ENCODE results near the gene PCDH15.

DNA sequence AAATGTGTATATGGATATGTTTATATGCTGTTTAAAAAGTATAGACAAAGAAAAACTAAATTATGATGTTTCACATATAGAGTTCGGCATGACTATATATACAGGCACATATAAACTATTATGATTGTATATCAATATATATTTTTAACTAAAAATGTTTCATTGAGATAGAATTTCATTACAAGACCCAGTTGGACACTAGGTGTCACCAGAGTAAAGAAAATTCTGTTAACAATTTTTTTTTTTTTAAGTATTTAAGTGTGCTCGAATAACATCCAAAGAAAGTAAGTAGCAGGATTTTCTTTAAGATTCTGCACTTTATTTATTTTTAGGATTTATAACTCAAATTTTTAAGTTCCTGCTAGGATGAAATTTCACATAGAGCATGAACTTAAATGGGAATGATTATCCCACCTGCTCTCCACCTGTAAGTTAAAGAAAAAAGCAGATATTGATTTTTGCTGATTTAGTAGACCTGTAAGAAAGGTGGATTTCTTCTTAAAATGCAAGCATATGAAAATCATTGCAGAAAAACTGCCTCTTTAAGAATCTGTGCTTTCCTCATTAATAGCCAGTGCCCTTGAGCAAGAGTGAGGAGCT lies 961.5 kb downstream of the PCDH15 start:
- TF ChIP-seq CTCF (IDR thresholded peaks at IDR 0.05) (peak in 3 of 5 experiments; percentile 18 to 31 (median 24)), POLR2A (IDR thresholded peaks at IDR 0.05) (no peak)
